HG02798 (cell line): ENCODE data around the gene GNRH2.
A peak's percentile ranks its signal among the peaks of the same experiment; 100 is the strongest.
"Not testable (repeated sequence)": the region's sequence is repeated elsewhere in the genome, so short reads cannot be mapped to it uniquely, and the experiment has no call there.

ENCODE experiments used
- ATAC-seq: cut with Tn5 transposase; IDR thresholded peaks from one replicate; pipeline ENCODE4 v1.9.1; 2021; ENCODE audit warnings: mild to moderate bottlenecking; ENCODE audit not compliant: unreplicated experiment, poor library complexity

Gene GNRH2

DNA sequence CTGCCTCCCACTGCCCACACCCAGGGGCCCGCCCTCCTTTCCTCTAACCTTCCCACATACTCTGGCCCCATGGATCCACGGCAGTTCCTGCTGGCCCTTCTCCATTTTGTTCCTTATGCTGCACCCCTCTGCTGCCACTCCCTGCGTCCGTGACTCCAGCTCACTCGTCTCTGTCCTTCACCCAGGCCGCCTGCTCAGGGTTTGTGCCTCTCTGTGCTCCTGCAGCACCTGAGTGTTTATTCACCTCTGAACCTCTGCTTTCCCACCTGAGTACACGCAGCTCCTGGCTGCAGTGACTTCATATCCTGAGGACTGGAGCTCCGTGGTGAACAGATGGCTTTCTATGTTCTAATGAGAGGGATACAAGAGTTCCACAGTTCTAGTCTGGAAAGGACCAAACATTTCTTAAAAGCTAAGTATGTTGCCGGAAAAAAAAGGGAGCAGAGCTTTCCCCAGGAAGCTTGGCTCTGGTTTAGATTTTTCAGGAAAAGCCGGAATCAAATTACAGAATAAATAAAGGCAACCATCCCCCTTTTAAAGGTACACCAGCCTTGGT, 1.5 kb upstream of the GNRH2 start:
- no peak for ATAC-seq

- no peak for ATAC-seq
Measured at GRCh38 chr20:3042625-3043024, 797 bp upstream of the GNRH2 start.

GRCh38 chr20:3044336-3044965, 1.0 kb downstream of the GNRH2 start:
- no peak for ATAC-seq

DNA sequence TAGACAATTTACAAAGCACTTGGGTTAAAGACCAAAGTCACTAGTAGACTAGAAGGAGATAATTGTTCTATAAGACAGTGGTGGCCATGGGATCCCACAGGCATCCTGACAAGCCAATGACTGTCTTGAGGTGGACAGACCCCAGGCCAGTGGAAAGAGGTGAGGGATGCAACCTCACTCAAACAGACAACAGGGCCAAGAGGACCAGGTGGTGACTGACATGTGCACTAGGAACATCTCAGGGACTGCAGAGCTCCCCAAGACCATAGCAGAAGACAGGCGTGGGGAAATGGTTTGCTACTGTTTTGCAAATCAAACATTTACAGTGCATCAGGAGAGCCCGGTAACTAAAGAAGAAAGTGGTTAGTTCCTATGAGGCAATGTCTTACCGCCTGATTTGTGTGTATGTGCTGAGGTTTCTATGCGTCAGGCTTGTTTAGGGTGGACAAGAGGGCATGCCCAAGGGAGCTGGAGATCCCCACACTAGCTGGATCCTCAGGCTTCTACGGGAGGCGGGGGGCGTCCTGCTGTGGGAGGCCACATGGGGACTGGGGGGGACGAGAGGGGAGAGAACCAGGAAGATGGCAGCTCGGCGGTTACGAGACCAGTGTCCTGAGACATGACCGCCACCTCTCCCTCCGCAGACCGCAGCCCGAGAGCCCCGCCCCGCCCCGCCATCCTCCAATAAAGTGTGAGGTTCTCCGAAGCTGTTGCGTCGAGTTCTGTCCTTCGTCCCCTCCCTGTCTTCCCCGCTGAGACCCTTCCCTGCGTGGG, 1.8 kb downstream of the GNRH2 start:
- ATAC-seq: peak; percentile 51

DNA sequence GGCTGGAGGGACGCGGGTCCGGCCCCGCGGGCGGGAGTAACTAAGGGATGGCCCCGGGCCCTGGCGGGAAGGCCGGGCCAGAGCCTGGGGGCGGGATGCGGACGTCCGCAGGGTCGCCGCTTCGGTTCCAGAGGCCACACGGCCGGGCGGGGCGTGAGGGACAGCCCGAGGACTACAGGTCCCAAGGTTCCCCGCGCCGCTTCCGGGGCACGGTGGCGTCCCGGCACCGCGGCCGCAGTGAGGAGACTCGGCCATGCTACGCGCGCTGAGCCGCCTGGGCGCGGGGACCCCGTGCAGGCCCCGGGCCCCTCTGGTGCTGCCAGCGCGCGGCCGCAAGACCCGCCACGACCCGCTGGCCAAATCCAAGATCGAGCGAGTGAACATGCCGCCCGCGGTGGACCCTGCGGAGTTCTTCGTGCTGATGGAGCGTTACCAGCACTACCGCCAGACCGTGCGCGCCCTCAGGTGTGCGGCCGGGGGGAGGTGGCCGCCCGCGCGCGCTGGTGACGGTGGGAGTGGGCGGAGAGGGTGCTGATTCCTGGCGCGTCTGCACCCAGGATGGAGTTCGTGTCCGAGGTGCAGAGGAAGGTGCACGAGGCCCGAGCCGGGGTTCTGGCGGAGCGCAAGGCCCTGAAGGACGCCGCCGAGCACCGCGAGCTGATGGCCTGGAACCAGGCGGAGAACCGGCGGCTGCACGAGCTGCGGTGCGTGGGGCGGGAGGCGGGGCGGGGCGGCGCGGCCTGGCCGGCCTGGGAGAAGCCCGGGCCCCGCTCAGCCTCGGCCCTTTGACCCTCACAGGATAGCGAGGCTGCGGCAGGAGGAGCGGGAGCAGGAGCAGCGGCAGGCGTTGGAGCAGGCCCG, 2.6 kb downstream of the GNRH2 start, which contains the start of gene MRPS26:
MRPS26 (plus strand) TSS at position 237 of the 861 bp plus-strand sequence; CDS start at position 254, 17 bp downstream.
- peak; percentile 91 for ATAC-seq

- no peak for ATAC-seq
Measured at GRCh38 chr20:3046677-3047462, 3.4 kb downstream of the GNRH2 start.

- no peak for ATAC-seq
Measured at GRCh38 chr20:3047486-3048419, 4.3 kb downstream of the GNRH2 start.

GRCh38 chr20:3051385-3052019, 8.1 kb downstream of the GNRH2 start:
- no peak for ATAC-seq

- no peak for ATAC-seq
Measured at GRCh38 chr20:3059489-3059888, 16.1 kb downstream of the GNRH2 start.

DNA sequence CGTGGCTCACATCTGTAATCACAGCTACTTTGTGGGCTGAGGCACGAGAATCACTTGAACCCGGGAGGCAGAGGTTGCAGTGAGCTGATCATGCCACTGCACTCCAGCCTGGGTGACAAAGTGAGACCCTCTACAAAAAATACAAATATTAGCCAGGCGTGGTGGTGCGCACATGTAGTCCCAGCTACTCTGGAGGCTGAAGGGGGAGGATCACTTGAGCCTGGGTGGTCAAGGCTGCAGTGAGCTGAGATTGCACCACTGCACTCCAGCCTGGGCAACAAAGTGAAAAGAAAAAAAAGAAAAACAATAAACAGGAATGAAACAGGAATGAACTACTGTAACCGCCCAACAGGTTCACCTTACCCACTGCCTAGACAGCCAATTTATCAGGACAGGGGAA, 20.7 kb downstream of the GNRH2 start:
- ATAC-seq: not testable (repeated sequence)

GRCh38 chr20:3067139-3068014, 24.0 kb downstream of the GNRH2 start:
- no peak for ATAC-seq

GRCh38 chr20:3068075-3068474, 24.7 kb downstream of the GNRH2 start:
- no peak for ATAC-seq

DNA sequence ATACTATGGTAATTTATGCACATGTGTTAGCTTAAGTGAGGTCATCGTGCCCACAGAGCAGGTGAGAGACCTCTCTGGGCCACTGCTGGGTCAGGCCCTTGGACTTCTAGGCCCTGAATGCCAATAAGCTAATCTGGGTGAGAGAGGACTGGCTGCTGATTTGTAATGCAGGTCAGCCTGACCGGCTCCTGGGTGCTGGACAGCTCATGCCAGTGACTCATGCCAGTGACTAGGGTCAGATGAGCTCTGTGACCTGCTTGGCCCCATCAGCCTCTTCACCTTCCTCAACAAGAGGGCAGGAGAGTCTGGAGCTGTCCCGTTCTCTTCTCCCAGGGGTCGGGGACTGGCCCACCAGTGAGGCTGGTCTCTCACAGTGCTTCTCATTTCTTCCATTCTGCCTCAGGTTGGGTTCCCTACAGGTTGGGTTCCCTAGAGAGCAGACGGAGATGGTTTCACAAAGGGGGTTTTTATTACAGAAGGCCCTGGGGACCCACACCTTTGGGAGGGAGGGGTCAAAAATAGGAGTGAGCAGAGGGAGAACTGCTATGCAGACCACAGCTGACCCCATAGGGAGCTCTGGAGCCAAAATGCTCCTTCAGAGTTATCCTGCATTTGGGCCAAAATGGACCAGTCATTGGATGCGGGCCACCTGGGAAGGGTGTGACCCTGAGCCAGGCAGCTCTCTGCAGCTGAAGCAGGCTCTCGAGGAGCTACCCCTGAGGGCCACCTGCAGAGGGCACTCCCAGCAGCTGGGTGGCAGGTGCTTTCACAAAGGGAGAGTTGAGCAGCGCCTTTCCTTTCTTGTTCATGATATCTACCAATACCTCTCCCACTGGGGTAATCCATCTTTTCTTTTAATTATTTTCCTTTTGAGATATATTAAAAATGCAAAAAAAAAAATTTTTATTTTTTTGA, 25.8 kb downstream of the GNRH2 start:
- no peak for ATAC-seq

GRCh38 chr20:3070725-3071124, 27.3 kb downstream of the GNRH2 start:
- ATAC-seq: no peak

- ATAC-seq: no peak
Measured at GRCh38 chr20:3071266-3071609, 27.8 kb downstream of the GNRH2 start.
